Calu3 (cell line): ENCODE data around the gene NCAPH2. TPM values are rescaled to one million over a fixed set of nuclear protein-coding genes. Genes with fewer than 3 reads are reported as not detected.

ENCODE experiments used
- BruUV-seq: library from RNA; stranded (reverse); fragments of 400-500 nt; replicated peaks from 2 replicates; lab custom pipeline; 2021; lab: Mats Ljungman, UMichigan
- CTCF ChIA-PET: fragments of 300-600 bp; sonication (Branson Sonifier 250); formaldehyde crosslinking; loops from one replicate; lab custom pipeline; 2022; ENCODE audit warnings: antibody characterized with exemption; lab: Charles Lee
- DNase-seq: peaks from one replicate; pipeline ENCODE4 v3.0.0; 2022
- H3K27ac Mint-ChIP-seq: one replicate; pipeline ENCODE4 v1.8.0; 2022; ENCODE audit warnings: mixed read lengths; ENCODE audit not compliant: unreplicated experiment
- H3K27me3 Mint-ChIP-seq: one replicate; pipeline ENCODE4 v1.8.0; 2022; ENCODE audit warnings: mixed read lengths; ENCODE audit not compliant: unreplicated experiment
- H3K36me3 Mint-ChIP-seq: one replicate; pipeline ENCODE4 v1.8.0; 2022; ENCODE audit warnings: mild to moderate bottlenecking, moderate library complexity, mixed read lengths; ENCODE audit not compliant: insufficient read depth, unreplicated experiment
- H3K4me1 Mint-ChIP-seq: one replicate; pipeline ENCODE4 v1.8.0; 2022; ENCODE audit warnings: mild to moderate bottlenecking, low read depth, mixed read lengths; ENCODE audit not compliant: unreplicated experiment
- H3K4me3 Mint-ChIP-seq: one replicate; pipeline ENCODE4 v1.8.0; 2022; ENCODE audit warnings: mild to moderate bottlenecking, low read depth, moderate library complexity, mixed read lengths; ENCODE audit not compliant: unreplicated experiment
- H3K9me3 Mint-ChIP-seq: one replicate; pipeline ENCODE4 v1.8.0; 2022; ENCODE audit warnings: low read depth, mixed read lengths; ENCODE audit not compliant: unreplicated experiment
- intact Hi-C: fragments of 100-400 bp; cut with micrococcal nuclease; formaldehyde crosslinking; loops from one replicate; pipeline ENCODE4 v1.10.0; 2022; ENCODE audit not compliant: unreplicated experiment
- total RNA-seq: library from RNA; stranded (reverse); gene quantifications from 2 replicates; pipeline ENCODE4 v1.2.3, GENCODE V29; 2022
- TF ChIP-seq, protein P1 (sequence below): fragments of 200-600 bp; IDR thresholded peaks from one replicate; pipeline ENCODE4 v1.8.0; 2022; ENCODE audit warnings: antibody characterized with exemption; ENCODE audit not compliant: unreplicated experiment

The NCAPH2 gene
- total RNA-seq, 1 experiment from 2014 or later: 92.0 TPM

DNA sequence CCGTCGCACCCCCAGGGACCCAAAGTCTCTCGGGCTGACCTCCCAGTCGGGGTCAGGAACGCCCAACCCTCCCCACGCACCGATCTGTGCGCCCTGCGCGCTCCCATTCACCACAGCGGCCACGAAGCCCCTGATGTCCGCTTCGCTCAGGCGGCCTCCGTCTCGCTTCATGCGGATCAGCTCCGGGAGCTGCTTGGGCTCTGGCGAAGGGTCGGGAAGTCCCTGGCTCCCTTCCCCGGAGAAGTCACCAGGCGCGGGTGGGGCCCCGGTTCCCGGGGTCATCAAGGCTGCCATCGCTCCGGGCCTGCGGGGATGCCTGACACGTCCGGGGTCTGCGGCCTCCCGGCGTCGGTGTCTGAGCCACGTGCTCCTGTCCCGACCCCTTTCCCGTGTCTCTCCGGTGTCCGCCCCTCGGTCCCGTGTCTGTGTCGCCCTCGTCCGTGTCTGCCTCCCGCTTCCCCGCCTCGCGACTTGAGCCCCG, 21.4 kb downstream of the NCAPH2 start:
- Mint-ChIP-seq H3K27me3 (no peaks in the 10 kb centered on the region), H3K4me3 (peak overlapping the region; percentile 90), H3K36me3 (peaks cover 100% of the 10 kb centered on the region), H3K9me3 (no peaks in the 10 kb centered on the region), H3K4me1 (peaks cover 35% of the 10 kb centered on the region), H3K27ac (peak overlapping the region; percentile 98)
- intact Hi-C loops: no loop called here
- CTCF ChIA-PET: interaction anchor here (0.8 to 1.8 kb wide), 2 partner anchors 22 to 91 kb away, joined by 3 to 10 read pairs; partner anchors contain the start of genes LMF2 and NCAPH2
- TF ChIP-seq, protein P1, sequence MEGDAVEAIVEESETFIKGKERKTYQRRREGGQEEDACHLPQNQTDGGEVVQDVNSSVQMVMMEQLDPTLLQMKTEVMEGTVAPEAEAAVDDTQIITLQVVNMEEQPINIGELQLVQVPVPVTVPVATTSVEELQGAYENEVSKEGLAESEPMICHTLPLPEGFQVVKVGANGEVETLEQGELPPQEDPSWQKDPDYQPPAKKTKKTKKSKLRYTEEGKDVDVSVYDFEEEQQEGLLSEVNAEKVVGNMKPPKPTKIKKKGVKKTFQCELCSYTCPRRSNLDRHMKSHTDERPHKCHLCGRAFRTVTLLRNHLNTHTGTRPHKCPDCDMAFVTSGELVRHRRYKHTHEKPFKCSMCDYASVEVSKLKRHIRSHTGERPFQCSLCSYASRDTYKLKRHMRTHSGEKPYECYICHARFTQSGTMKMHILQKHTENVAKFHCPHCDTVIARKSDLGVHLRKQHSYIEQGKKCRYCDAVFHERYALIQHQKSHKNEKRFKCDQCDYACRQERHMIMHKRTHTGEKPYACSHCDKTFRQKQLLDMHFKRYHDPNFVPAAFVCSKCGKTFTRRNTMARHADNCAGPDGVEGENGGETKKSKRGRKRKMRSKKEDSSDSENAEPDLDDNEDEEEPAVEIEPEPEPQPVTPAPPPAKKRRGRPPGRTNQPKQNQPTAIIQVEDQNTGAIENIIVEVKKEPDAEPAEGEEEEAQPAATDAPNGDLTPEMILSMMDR: no peak
- no peak for DNase-seq
- no TSS peak for BruUV-seq

DNA sequence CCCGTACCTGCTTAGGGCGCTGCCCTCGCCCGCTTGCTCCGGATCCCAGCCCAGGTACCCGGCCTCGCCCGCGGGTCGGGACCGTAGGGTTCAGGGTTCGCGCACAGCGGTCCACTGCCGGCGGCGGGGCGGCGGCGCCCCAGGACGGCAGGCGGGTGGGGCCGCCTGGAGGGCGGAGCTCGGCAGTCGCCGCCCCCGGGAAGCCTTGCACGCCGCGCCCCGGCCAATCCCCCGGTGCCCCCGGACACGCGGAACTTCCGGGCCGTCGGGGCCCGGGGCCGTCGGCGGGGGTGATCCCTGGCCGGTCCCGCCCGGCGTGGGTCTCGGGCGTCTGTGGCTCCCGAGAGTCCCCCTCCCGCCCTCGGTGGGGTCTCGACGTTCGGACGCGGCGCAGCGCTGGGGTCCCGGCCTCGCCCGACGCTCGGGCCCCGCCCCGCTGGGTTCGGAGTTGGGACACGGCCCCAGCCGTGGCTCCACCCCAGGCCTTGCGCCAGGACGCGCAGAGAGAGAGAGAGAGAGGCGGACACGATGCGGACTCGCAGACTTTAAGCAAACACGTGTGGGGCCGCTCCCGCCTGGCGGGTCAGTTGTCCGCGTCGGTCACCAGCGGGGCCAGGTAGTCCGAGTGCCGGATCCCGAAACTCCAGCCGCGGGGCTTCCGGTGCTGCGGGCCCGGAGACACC, 22.0 kb downstream of the NCAPH2 start, which contains the start of gene TYMP:
TSS of gene TYMP (minus strand) at position 116 of the 683 bp plus-strand sequence. CDS start 303 bp downstream, outside the sequence.
- DNase-seq: peak; percentile 87
- TSS peak; percentile 13 for BruUV-seq
- CTCF ChIA-PET: interaction anchor here (0.6 to 1.8 kb wide), 2 partner anchors 34 to 91 kb away, joined by 3 to 10 read pairs; no protein-coding TSS in a partner anchor
- Mint-ChIP-seq H3K4me1 (peaks cover 35% of the 10 kb centered on the region), H3K27me3 (no peaks in the 10 kb centered on the region), H3K9me3 (no peaks in the 10 kb centered on the region), H3K4me3 (peak within 1 kb of the TSS; percentile 90), H3K27ac (peak within 1 kb of the TSS; percentile 98), H3K36me3 (peaks cover 97% of the 10 kb centered on the region)
- intact Hi-C loops: loop anchor here (2.0 kb wide), 1 partner anchor 91 kb away; no protein-coding TSS in a partner anchor
- TF ChIP-seq, protein P1: no peak

DNA sequence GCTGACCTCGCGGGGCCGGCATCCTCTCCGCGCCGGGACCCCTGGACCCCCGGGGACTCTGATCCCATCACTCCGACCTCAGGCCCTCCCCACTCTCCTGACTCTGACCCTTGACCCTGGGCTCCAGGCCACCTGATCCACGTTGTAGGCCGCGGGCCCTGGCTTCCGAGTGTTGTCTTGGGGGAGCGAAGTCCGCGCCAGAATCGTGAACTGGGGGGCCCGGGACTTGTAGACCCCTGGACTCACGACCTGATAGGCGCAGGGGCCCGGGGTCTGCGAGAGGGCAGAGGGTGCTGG, 22.5 kb downstream of the NCAPH2 start:
- BruUV-seq: no TSS peak
- TF ChIP-seq, protein P1: no peak
- DNase-seq: no peak
- Mint-ChIP-seq H3K27ac (peak overlapping the region; percentile 98), H3K4me3 (peak overlapping the region; percentile 90), H3K4me1 (peaks cover 34% of the 10 kb centered on the region), H3K9me3 (no peaks in the 10 kb centered on the region), H3K27me3 (no peaks in the 10 kb centered on the region), H3K36me3 (peaks cover 92% of the 10 kb centered on the region)
- intact Hi-C loops: loop anchor here (2.0 kb wide), 1 partner anchor 90 kb away; no protein-coding TSS in a partner anchor
- CTCF ChIA-PET: interaction anchor here (1.0 kb wide), 1 partner anchor 9 kb away, joined by 3 read pairs; no protein-coding TSS in a partner anchor

DNA sequence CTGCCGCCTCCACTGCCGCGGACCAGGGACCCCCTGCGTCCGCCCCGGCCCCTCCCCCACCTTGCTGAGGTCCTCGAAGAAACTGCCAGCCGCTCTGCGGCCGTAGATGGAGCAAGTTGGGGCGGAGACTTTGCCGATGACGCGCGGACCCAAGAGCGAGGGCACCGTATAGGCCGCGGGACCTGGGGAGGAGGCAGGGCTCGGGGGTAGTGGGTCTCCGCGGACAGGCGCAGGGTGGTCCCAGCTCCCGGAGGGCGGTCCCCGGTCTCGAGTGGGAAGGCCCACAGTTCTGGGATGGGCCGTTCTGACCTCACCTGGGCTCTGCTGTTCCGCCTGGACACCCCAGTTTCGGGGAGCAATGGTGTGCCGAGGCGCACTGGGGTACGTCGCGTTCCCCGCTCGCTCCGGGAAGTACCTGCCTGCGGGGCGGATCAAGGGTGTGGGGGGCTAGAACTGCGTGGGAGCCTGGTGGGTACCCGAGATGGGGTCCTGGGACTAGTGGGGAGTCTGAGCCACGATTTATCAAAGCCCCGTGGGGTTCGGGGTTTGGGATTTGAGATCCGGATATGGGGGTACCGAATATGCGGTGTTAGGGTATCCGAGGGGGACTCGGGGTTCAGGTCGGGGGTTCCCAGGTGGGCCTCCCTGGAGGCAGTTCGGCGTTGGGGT, 23.0 kb downstream of the NCAPH2 start:
- CTCF ChIA-PET: interaction anchor here (1.0 to 1.5 kb wide), 2 partner anchors 8 to 32 kb away, joined by 3 to 5 read pairs; partner anchors contain the start of gene SYCE3
- no peaks in the 10 kb centered on the region for H3K9me3 Mint-ChIP-seq
- peak overlapping the region; percentile 90 for H3K4me3 Mint-ChIP-seq
- DNase-seq: peak; percentile 85
- H3K36me3 Mint-ChIP-seq: peaks cover 87% of the 10 kb centered on the region
- intact Hi-C loops: loop anchor here (2.0 kb wide), 1 partner anchor 90 kb away; no protein-coding TSS in a partner anchor
- no peaks in the 10 kb centered on the region for H3K27me3 Mint-ChIP-seq
- BruUV-seq: TSS peak; percentile 14
- H3K27ac Mint-ChIP-seq: peak overlapping the region; percentile 98
- peaks cover 34% of the 10 kb centered on the region for H3K4me1 Mint-ChIP-seq
- TF ChIP-seq, protein P1: no peak
